H1 (cell line): ENCODE results near the gene KRTAP2-4.

Experiments
- CHD2 ChIP-seq: IDR thresholded peaks from 2 replicates; pipeline ENCODE4 v1.6.1; 2012; ENCODE audit warnings: low read length, improper control_type of control experiment
- CTCF ChIP-seq, 3 experiments: IDR thresholded peaks; 1 replicate in 2 of 3; 2 replicates in 1 of 3; pipeline versions ENCODE4 v1.5.1 to v1.6.1; 2011; ENCODE audit warnings: low read length in 3 of 3, mild to moderate bottlenecking in 3 of 3, inconsistent platforms in 2 of 3, low read depth in 1 of 3, moderate library complexity in 1 of 3; ENCODE audit not compliant: insufficient read depth in 1 of 3; ENCODE audit errors: control extremely low read depth in 1 of 3
- HDAC2 ChIP-seq, 2 experiments: fragments of 300-600 bp in 1 of 2; sonication (generic) in 1 of 2; IDR thresholded peaks; 2 replicates each; pipeline ENCODE4 v1.6.1; 2011 to 2012; ENCODE audit warnings: low read depth in 2 of 2, low read length in 2 of 2, mild to moderate bottlenecking in 2 of 2, moderate library complexity in 2 of 2, borderline replicate concordance in 1 of 2, inconsistent platforms in 1 of 2
- KDM4A ChIP-seq: IDR thresholded peaks from one replicate; pipeline ENCODE4 v1.7.1; 2012; ENCODE audit warnings: low read depth, mild to moderate bottlenecking, moderate library complexity, low read length, inconsistent platforms; ENCODE audit not compliant: severe bottlenecking
- NANOG ChIP-seq: IDR thresholded peaks from 2 replicates; pipeline ENCODE4 v1.6.1; 2011; ENCODE audit warnings: low read length, low read depth, mild to moderate bottlenecking, inconsistent platforms; ENCODE audit not compliant: insufficient read depth, poor library complexity, severe bottlenecking
- POLR2A ChIP-seq, 2 experiments: IDR thresholded peaks; 1 replicate in 1 of 2; 2 replicates in 1 of 2; pipeline ENCODE4 v1.6.1; 2011; ENCODE audit warnings: low read depth in 2 of 2, low read length in 2 of 2, mild to moderate bottlenecking in 2 of 2; ENCODE audit errors: control extremely low read depth in 1 of 2
- RNF2 ChIP-seq: fragments of 200-900, 300-1000 bp; sonication (generic); IDR thresholded peaks from 2 replicates; pipeline ENCODE4 v1.7.1; 2016; ENCODE audit warnings: borderline replicate concordance, low read depth, mild to moderate bottlenecking, antibody characterized with exemption, low read length; ENCODE audit not compliant: poor library complexity, severe bottlenecking; ENCODE audit errors: missing control alignments
- SRF ChIP-seq: IDR thresholded peaks from 2 replicates; pipeline ENCODE4 v1.6.1; 2011; ENCODE audit warnings: mild to moderate bottlenecking, low read depth, low read length, moderate library complexity
- TCF12 ChIP-seq: IDR thresholded peaks from 2 replicates; pipeline ENCODE4 v1.6.1; 2011; ENCODE audit warnings: low read depth, mild to moderate bottlenecking, low read length
- TF ChIP-seq, protein P1 (sequence below): IDR thresholded peaks from 2 replicates; pipeline ENCODE4 v1.6.1; 2011; ENCODE audit warnings: low read length, improper control_type of control experiment

DNA sequence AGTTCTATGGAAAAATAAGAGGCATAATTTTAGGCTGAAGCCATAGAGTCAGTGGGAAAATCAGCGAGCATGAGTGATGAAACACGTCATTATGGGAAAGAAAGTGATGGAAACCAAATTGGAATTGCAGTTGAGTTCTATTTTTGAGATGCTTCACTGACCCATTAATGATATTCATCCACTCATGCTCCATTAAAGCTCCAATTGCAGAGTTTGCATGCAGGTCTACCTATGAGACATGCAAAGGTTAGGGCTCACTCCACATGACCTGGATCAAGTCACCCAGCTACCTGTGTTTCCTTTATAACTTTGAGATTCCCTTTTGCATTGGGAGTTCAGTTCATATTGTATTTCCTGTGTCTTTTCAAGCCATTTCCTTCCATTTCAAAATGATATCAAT is 8.0 kb upstream of the KRTAP2-4 start:
- TF ChIP-seq NANOG, result no peak
- no peak for TF ChIP-seq HDAC2 (IDR thresholded peaks at IDR 0.05; ENCODE audit: borderline replicate concordance in 1 of 2, low read depth in 2 of 2, low read length in 2 of 2)
- TF ChIP-seq, protein P1, sequence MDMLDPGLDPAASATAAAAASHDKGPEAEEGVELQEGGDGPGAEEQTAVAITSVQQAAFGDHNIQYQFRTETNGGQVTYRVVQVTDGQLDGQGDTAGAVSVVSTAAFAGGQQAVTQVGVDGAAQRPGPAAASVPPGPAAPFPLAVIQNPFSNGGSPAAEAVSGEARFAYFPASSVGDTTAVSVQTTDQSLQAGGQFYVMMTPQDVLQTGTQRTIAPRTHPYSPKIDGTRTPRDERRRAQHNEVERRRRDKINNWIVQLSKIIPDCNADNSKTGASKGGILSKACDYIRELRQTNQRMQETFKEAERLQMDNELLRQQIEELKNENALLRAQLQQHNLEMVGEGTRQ, result no peak
- TF ChIP-seq RNF2, result no peak
- no peak for TF ChIP-seq CTCF (IDR thresholded peaks at IDR 0.05; ENCODE audit: control extremely low read depth in 1 of 3, insufficient read depth in 1 of 3, low read depth in 1 of 3, low read length in 3 of 3)
- no peak for TF ChIP-seq SRF
- no peak for TF ChIP-seq TCF12
- no peak for TF ChIP-seq CHD2
- no peak for TF ChIP-seq POLR2A (IDR thresholded peaks at IDR 0.05; ENCODE audit: control extremely low read depth in 1 of 2, low read depth in 2 of 2, low read length in 2 of 2)
- no peak for TF ChIP-seq KDM4A
